Left colon (tissue), 2 donors: ENCODE results near the gene VSIG4. TPM values are rescaled to one million over a fixed set of nuclear protein-coding genes. Genes with fewer than 3 reads are reported as not detected.

ENCODE experiments used
- ATAC-seq: fragments of 200-7000 bp; cut with Tn5 transposase; one replicate; pipeline ENCODE4 v1.9.1; 2020; ENCODE audit warnings: mild to moderate bottlenecking, moderate library complexity
- DNase-seq, 2 donors: peaks; one replicate each; pipeline ENCODE4 v3.0.0-alpha.2; 2020
- intact Hi-C, 2 donors: fragments of 100-400 bp; cut with DNase I in 1 of 2; cut with micrococcal nuclease in 1 of 2; formaldehyde crosslinking; loops; one replicate each; pipeline versions ENCODE4 v1.11.2 to v1.14.0; 2022; cut with DNase I, micrococcal nuclease
- total RNA-seq, 2 donors: library from RNA; stranded (reverse); fragmentation: NEBNext Ultra II Directional; extraction: Animal tissue kit (Norgen Biotek cat#: 25700); gene quantifications; one replicate each; pipeline ENCODE4 v1.2.1, GENCODE V29; 2021
- donor health status: DM: no; HTN: no; CAD: no.
- donor health status: DM: yes; HTN: yes; CAD: no.

The VSIG4 gene
- total RNA-seq, 2 donors from 2014 or later, result 15.4 to 30.4 TPM

GRCh38 chrX:66014556-66014955 lies 25.3 kb downstream of the VSIG4 start:
- intact Hi-C loops, result no loop called here
- ATAC-seq (no peak), DNase-seq (no peak)

GRCh38 chrX:66014084-66014483 lies 25.8 kb downstream of the VSIG4 start:
- no peak for DNase-seq
- intact Hi-C loops, result no loop called here
- no peak for ATAC-seq

GRCh38 chrX:66013194-66013816 lies 26.6 kb downstream of the VSIG4 start:
- intact Hi-C loops, result no loop called here
- ATAC-seq (no peak), DNase-seq (no peak)

GRCh38 chrX:66012094-66012534 lies 27.8 kb downstream of the VSIG4 start:
- intact Hi-C loops, result no loop called here
- ATAC-seq, result no peak
- DNase-seq, result peak in 1 of 2 donors; percentile 27

GRCh38 chrX:66009231-66009845 lies 30.5 kb downstream of the VSIG4 start:
- intact Hi-C loops, result no loop called here

GRCh38 chrX:66008328-66008970 lies 31.4 kb downstream of the VSIG4 start:
- intact Hi-C loops, result no loop called here
- no peak for ATAC-seq
- no peak for DNase-seq

More at GRCh38 chrX:66009231-66009845, 30.5 kb downstream of the VSIG4 start:
- no peak for ATAC-seq
- DNase-seq, result no peak

- no peak for ATAC-seq
- intact Hi-C loops, result no loop called here
Measured at GRCh38 chrX:66007851-66008250, 32.0 kb downstream of the VSIG4 start.

GRCh38 chrX:66005830-66006449 lies 33.9 kb downstream of the VSIG4 start:
- intact Hi-C loops, result no loop called here
- ATAC-seq (no peak), DNase-seq (no peak)

More at GRCh38 chrX:66007851-66008250, 32.0 kb downstream of the VSIG4 start:
- no peak for DNase-seq

- intact Hi-C loops, result no loop called here
Measured at GRCh38 chrX:66004928-66005829, 34.7 kb downstream of the VSIG4 start.

GRCh38 chrX:66002824-66003680 lies 36.8 kb downstream of the VSIG4 start:
- intact Hi-C loops, result no loop called here
- DNase-seq (no peak), ATAC-seq (no peak)

More at GRCh38 chrX:66004928-66005829, 34.7 kb downstream of the VSIG4 start:
- peak; percentile 33 for ATAC-seq
- no peak for DNase-seq

GRCh38 chrX:66001596-66001995 lies 38.3 kb downstream of the VSIG4 start:
- intact Hi-C loops, result no loop called here
- ATAC-seq, result no peak
- no peak for DNase-seq

- DNase-seq (no peak), ATAC-seq (no peak)
- intact Hi-C loops, result no loop called here
Measured at GRCh38 chrX:66000628-66001272, 39.1 kb downstream of the VSIG4 start.

GRCh38 chrX:66000178-66000577 lies 39.7 kb downstream of the VSIG4 start:
- ATAC-seq (no peak), DNase-seq (no peak)
- intact Hi-C loops, result no loop called here

GRCh38 chrX:65999563-66000148 lies 40.2 kb downstream of the VSIG4 start:
- peak; percentile 84 for ATAC-seq
- intact Hi-C loops, result no loop called here
- DNase-seq, result no peak

GRCh38 chrX:65999029-65999562 lies 40.8 kb downstream of the VSIG4 start:
- intact Hi-C loops, result no loop called here
- no peak for ATAC-seq
- no peak for DNase-seq

- DNase-seq, result no peak
- no peak for ATAC-seq
- intact Hi-C loops, result no loop called here
Measured at GRCh38 chrX:65997978-65998717, 41.7 kb downstream of the VSIG4 start.
